GM19452 (cell line): ENCODE results near the gene FAM181A.

Experiments
- ATAC-seq: cut with Tn5 transposase; IDR thresholded peaks from one replicate; pipeline ENCODE4 v1.9.1; 2021; ENCODE audit not compliant: unreplicated experiment

Gene FAM181A

DNA sequence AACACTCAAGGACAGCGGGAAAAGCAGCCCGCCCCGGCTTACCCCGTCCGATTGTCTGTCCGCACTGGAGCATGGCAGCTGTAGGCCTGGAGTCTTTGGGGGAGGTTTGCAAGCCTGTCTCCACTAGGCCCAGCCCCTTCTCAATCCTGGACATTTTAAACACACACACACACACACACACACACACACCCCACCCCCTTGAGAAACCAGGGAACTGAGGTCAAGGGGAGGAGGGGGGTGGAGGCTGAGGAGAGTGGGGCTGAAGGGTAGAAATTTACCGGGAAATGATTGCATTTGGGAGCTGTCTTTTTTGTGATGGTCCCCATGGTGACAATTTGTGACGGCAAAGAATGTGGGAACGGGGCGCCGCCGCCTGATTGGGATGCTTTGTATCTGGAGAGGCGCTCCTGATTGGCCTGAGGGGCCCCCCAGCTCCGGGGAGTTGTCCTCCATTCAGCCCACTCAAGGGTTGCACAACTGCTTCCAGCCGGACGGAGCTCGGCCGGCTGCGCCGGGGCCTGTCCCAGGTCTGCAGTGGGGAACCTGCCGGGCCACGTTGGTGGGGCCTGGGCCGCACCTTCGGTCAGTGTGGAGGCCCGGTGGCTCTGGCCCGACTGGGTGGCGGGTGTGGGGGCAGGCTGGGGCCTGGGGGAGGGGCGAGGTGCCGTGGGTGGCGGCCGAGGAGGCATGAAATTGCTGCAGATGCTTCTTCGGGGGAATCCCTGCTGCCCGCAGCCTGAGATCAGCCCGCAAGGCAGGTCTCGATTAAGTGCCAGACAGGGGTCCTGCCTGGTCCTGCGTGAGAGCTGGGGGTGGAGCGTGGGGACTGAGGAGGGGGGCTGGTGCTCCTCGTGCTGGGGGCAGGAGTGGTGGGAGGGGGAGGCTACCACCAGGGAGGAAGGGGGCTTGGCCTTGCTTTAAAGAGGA is at the start of gene FAM181A:
Gene FAM181A (plus strand): TSS at position 472 of the 927 bp plus-strand sequence. CDS start 942 bp downstream, outside the sequence.
- no peak for ATAC-seq

DNA sequence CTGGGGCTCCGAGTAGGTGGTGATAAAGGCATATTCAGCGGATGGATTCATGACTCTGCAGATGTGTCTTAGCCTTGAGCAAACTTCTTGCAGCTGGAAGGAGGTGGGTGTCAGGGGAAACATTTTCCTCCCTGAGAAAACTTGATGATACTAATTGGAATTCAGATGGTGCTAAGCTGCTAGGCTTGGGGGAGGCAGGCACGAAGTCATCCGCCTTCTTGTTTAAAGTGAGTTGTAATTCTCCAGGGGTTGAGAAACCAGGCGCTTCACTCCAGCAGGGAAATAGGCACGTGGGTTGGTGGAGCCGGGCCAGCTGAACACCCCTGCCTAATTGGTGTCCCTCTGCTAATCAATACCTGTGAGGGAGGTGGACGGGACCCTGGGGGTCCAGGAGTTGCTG is 48.9 kb upstream of the FAM181A start:
- no peak for ATAC-seq

DNA sequence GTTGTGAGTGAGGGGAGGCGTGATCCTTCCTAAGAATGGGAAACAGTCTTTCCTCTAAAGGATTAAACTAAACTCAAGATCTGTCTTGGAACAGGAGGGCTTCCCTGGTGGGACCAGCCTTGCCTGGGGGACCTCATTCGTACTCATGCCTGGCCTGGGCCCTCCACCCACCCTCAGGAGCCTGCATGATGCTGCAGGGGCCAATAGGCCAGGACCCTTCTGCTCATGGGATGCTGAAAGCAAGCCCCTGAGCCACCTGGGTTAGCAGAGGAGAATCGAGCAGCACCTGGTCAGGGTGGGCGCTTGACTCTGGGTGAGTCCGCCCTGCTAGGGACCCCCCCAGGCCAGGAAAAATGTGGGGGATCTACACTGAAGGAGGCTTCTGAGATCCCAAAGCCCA is 48.3 kb upstream of the FAM181A start:
- no peak for ATAC-seq

DNA sequence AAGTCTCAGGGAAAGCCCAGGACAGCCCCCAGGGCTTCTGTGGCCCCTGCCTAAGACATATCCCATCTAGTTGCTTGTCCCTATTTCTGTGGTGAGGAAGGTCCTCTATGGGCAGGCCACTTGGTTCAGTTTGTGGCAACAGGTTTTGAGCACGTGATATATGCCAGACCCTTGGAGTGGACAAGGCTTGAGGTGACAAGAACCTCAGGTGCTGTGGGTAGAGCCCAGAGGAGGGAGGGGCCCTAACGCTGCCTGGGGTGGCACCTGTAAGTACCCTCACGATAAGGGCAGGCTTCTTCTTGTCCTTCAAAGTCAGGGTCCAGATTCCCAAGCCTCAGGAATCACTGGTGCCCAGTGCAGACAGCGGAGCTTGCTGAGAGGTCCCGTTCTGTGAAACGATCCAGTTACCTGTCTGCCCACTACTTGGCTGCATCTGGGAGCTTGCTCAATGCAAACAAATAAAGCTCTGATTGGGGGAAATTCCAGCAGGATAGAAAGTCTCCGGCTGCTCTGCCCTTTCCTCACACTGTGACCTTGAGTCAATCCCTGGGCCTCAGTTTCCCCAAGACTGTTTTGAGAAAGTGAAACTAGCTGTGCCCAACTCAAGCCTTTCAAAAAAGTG is 47.7 kb upstream of the FAM181A start:
- no peak for ATAC-seq

DNA sequence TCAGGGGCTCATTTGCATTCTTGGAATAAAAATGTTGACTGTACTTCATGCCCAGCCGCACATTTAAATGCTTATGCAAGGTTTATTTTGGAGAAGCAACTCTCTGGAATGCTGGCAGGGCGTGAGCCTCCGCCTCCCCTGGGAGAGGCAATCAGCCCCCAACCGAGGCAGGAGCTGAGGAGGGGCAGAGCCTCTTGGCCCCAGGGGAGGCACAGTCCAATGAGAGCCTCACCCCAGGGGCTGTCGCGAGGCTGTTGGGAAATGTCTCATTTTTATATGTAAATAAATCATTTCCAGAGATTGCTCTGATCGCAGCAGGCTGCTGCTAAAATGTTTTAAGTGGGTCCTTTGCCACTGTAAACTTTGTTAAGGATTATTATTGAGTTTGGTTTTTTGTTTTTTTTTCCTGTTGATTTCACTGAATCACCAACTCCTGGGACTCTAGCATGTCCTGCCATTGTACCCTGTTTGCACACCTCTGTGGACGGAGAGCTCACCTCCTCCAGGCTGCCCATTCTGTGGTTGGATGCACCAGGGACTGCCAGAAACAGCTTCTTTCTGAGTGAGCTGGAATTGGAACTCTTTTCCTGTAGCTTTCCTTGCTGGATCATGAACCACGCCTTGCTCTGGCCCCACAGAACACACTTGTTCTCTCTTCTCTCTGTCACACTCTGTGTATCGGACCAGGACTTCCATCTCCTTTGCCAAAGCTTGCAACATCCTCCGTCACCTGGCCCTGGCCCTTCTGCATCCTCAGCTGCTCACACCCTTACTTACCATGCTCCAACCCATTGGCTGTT is 46.9 kb upstream of the FAM181A start:
- no peak for ATAC-seq

DNA sequence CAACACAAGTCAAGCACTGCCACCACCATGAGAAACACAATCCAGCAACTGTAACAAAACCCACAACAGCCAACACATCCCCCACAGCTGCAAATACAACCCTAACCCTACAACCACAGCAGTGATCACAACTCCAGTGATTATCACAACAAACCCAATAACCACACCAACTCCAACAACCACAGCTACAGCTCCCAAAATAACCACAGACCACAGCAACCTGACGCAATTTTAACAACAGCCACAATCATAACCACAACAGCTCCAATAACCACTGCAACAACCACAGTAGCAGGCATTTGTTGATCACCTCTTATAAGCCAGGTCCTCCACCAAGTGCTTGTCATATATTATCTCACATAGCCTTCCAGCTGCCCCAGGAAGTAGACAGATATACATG is 42.2 kb upstream of the FAM181A start:
- no peak for ATAC-seq

DNA sequence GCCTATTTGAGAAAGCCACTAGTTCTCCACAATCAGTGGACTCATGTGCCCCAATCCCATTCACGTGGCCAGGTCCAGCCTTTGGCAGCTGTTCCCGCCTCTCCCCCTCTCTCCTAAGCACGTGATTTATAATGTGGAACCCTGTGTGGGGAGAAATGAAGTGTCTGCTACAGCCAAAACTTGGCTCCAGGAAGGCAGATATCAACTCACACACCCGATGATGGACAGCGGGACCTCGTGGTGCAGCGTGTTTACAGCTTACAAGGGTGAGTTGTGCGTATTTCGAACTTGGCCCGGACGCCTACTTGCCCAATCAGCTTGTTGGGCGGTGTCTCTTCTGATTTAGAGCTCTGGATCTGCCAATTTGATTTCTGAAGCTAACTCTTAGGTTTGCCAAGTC is 38.1 kb upstream of the FAM181A start:
- ATAC-seq, result no peak

DNA sequence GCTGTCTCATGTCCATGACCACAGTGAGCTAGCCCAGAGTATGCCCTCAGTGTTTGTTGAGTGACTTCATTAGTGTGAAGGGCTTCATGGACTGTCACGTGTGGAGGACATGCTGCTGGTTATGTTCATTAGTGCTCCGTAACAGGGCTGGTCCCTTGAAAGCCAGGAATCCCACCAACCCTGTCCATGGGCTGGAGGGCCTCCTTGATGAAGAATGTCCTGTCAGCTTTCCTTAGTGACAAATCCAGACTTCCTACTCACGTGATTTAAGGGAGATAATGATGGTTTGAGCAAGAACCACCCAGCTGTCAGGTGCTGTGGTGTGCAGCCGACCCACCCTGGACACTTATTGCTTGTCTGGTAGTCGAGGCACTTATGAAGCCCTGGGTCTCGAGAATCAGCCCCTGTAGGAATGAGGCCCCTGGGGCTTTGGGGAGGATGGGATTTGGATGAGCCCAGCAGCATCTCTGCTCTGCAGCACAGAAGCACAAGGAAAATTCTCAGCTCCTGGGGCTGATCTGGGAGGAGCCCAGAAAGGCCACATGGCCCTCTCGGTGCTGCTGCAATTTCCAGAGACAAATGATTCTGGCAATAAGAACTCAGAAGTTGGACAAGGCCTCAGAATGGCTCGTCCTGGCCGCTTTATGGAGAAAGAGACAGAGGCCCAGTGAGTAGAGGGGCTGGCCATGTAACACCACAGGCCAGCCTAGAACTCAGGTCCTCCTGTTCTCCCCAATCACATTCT is 37.2 kb upstream of the FAM181A start:
- ATAC-seq, result no peak

DNA sequence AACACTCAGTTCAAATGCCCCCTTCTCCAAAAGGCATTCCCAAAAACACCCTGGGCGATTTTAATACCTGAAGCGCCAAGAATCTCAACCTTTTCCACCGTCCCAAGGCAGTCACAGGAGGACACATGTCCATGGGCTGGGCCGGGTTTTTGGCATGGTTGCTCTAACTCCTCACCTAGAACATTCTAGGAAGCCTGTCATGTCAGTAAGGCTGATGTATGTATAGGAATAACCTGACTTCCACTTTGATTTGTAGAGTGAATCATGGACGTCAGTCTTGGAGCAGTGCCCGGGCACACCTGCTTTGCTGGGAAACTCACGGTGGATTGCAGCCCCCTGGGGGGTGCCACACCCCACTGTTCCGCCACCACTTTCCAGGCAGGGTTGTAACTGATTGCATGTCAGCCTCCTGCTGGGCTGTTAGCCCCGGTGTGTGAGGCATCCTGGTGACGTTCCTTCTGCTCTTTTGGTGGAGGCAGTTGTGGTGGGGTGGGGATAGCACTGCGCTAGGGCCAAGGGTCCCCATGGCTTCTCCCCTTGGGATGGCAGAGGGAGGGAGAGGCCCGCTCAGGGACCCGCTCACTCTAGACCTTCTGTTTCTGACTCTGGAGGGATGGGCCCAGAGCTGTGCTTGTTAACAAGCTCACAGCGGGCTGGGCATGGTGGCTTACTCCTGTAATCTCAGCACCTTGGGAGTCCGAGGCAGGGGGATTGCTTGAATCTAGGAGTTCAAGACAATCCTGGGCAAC is 35.2 kb upstream of the FAM181A start:
- ATAC-seq, result no peak

DNA sequence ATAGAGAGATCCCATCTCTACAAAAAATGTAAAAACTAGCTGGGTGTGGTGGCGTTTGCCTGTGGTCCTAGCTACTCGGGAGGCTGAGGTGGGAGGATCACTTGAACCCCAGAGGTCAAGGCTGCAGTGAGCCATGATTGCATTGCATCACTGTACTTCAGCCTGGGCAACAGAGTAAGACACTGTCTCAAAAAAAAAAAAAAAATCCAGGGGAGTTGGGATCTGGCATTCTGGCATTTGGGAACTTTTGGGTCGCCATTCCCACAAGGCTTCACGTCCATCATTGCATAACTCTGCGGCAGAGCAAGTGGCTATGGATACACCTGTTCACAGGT is 34.7 kb upstream of the FAM181A start:
- no peak for ATAC-seq

DNA sequence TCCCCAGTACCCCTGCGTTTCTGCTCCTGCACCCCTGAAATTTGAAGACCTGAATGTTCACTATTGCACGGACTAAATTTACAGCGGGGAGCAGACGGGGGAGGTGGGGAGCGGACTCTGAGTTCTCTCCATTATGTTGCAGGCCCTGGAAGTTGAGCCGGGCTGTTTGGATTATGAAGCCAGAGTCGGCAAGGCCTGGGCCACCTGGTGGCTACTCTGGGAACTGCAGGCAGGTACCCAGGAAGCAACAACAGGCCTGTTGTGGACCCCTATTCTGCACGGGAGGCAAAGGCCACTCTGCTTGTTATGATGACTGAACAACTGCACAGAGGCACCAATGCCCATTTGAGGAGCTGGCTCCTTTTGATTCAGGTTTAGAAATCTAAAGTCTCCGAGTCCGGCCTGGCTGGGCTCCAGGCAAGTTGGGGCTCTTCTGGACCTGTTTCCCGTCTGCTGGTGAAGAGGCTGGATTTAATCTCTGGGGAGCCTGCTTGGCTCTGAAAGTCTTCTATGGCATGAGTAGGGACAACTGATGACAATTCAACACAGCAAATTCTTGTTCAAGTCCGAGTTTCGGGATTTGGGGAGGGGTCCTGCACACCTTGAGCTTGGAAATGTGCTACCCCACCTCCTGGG is 34.1 kb upstream of the FAM181A start:
- ATAC-seq, result no peak

DNA sequence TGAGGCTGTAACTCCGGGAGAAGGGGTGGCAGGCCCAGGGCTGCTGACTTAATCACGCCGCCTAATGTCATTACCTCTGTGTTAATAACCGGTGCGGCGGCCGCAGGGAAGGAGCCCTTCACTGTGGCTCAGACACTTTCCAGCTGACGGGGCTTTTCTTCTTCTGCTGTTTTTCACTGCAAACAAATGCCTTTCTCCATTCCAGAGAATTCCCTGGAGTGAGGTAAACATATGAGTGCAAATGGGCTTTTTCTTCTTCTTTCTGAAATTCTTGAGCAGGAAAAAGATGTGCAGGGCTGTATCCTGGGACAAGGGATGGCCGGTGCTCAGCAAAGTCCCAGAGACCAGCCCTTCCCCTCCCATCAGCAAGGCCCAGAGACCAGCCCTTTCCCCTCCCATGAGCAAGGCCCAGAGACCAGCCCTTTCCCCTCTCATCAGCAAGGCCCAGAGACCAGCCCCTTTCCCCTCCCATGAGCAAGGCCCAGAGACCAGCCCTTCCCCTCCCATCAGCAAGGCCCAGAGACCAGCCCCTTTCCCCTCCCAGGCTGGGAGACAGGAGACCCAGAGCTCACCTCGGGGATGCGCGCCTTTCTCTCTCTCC is 33.4 kb upstream of the FAM181A start:
- no peak for ATAC-seq

DNA sequence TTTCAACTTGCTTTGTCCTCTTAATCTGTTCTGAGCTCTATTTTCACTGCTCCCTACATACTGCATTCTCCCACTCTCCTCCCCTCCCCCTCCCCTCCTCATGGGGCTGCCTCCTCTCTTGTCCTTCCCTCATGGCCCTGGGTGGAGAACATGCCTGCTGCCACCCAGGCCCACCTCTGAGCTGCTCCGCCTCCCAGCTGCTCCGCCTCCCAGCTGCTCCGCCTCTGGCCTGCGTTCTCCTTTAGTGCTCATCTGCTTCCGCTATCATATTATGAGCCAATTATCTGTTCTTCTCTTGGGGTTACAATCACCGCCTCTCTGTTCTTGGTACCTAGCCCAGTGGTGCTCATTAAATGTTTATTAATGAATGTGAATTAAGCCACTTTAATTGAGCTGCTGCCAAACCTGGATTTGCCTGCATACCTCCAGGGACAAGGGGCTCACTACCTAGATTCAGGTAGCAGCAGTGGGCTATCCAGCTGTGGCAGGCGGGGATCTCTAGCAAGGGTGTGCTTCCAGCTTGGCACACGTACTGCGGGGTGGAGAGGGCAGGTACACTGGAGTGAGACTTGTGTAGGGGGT is 32.0 kb upstream of the FAM181A start:
- ATAC-seq, result no peak

DNA sequence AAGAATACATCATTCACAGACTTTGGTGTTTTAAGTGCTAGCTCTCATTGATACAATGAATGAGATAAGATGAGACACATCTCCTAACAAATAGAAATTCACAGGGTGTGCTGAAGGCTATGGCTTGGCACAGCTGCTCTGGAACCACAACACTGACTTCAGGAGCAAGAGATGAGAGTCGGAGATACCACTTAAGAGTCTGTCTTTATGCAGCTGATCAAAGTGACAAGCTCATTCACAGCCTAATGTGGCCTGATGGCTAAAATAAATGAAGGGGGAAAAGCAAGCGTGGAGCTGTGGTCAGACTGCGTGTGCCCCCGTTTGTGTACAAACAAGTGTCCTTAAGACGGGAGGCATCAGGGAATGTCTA is 29.7 kb upstream of the FAM181A start:
- no peak for ATAC-seq

DNA sequence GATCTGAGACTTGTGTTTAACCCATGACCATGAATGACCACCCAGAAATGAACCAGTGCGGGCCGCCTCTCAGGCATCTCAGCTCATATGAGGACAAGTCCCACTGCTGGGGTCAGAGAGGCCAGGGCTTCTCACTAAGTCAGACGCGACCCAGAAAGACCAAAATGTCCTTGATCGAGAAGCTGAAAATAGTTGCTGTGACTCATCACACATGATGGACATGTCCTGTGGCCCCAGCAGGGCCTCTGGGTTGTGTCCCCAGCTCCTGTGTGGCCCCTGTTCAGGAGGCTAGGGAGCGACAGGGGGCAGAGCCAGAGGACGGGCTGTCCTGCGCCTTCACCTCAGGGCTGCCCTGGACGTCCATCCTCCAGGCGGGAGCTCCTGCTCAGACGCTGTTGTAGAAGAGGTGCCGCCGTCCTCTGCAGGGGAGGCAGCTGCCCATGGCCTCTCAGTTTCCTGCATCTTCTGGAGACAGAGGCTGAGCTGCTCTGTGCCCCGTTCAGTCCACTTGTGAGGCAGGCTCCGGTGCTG is 29.0 kb upstream of the FAM181A start:
- no peak for ATAC-seq

DNA sequence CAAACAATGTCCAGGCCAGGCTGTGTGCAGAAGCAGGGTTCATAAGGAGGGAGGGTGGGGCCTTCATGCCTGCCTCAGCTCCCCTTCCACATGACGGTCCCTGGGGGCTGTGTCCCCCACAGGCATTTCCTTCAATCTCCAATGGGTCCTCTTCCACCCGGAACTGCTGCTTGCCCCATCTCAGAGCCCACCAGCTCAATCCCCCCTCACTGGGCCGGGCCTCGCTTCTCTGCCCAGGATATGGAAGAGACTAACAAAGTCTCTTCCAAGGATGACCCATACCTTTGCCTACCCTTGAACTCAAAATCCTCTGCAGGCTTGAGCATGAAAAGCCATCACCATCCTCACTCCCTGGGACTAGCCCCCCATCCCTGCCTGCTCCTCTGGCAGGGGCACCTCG is 28.4 kb upstream of the FAM181A start:
- ATAC-seq, result no peak

DNA sequence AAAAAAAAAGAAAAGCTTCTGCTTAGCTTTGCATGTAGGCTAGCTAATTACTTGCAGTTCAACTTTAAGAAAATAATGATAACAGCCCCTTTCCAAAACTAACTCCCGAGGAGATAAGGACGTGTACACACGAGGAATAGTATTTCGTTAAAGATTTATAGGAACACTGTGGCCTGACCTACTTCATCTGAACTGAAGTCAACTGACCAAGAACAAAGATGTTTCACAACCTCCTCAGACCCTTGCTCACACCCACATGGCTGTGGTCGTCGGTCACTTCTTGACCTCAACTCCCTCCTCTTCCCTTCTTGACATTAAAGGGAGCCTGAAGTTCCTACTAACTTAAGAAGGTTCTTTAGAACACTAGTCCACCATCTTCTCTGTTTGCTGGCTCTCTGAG is 25.3 kb upstream of the FAM181A start:
- no peak for ATAC-seq

DNA sequence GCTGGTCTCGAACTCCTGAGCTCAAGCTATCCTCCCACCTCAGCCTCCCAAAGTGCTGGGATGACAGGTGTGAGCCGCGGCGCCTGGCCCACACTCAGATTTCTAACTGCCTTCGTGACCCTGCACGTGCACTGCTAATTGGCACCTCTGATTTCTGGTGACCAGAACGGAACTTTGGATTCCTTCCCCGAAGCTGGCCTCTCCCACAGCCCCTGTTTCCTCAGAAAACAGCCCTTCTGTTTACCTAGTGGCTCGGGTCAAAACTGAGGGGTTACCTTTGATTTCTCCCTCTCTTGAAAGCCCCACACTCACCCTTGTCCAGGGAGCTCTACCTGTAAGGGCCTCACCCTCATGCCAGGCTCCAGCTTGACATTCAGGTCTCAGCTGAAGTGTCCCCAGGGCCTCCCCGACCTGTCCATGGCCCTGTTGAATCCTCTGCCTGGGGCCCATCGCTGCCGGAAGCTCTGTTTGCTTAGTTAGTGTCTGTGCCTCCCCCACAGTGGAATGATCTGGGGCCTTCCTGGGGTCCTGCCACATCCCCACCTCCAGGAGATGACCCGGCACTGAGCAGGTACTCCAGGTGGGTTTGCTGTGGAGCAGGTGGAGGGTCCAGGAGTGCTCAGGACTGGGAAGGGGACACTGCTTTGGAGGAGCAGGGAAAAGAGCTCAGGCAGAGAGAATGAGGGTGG is 24.4 kb upstream of the FAM181A start:
- ATAC-seq, result no peak
